Measurements from ENCODE around the gene PCDH8. TPM values are rescaled to one million over a fixed set of nuclear protein-coding genes. Genes with fewer than 3 reads are reported as not detected.

Gene PCDH8
- total and polyA plus RNA-seq, 2 of the 13 experiments (the other 11 are each of a cell fraction or from before 2014, with no cell fraction given) = not detected

DNA sequence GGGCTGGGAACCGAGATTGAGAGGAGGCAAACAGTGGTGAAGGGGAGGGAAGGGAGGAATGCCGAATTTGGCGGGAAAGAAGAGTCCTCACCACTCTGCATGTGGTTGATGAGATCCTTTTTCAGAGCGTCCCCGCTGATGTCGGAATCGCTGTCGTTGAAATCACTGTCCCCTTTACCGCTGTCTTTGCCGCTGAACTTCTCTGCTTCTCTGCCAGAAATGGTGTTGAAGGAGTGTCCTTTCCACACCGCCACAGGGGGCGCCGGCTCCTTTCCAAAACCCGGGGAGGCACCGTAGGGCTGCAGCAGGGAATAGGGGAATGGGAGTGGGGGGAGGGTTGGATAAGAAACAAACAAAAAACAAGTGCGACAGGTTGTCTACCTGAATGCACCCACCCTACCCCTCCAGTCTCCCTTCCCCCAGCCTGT is 3.1 kb downstream of the PCDH8 start:
- TF ChIP-seq, protein P1, sequence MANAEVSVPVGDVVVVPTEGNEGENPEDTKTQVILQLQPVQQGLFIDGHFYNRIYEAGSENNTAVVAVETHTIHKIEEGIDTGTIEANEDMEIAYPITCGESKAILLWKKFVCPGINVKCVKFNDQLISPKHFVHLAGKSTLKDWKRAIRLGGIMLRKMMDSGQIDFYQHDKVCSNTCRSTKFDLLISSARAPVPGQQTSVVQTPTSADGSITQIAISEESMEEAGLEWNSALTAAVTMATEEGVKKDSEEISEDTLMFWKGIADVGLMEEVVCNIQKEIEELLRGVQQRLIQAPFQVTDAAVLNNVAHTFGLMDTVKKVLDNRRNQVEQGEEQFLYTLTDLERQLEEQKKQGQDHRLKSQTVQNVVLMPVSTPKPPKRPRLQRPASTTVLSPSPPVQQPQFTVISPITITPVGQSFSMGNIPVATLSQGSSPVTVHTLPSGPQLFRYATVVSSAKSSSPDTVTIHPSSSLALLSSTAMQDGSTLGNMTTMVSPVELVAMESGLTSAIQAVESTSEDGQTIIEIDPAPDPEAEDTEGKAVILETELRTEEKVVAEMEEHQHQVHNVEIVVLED (CRISPR knock-in tag; IDR thresholded peaks at IDR 0.05; ENCODE audit: borderline replicate concordance) = no peak
- TF ChIP-seq KMT2A (CRISPR knock-in tag; IDR thresholded peaks at IDR 0.05) (no peak), HNRNPUL1 (IDR thresholded peaks at IDR 0.05; ENCODE audit: low read depth, low read length) (no peak)
- TF ChIP-seq, protein P2, sequence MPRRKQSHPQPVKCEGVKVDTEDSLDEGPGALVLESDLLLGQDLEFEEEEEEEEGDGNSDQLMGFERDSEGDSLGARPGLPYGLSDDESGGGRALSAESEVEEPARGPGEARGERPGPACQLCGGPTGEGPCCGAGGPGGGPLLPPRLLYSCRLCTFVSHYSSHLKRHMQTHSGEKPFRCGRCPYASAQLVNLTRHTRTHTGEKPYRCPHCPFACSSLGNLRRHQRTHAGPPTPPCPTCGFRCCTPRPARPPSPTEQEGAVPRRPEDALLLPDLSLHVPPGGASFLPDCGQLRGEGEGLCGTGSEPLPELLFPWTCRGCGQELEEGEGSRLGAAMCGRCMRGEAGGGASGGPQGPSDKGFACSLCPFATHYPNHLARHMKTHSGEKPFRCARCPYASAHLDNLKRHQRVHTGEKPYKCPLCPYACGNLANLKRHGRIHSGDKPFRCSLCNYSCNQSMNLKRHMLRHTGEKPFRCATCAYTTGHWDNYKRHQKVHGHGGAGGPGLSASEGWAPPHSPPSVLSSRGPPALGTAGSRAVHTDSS (CRISPR knock-in tag; conservative IDR thresholded peaks at IDR 0.05) = no peak
- TF ChIP-seq, protein P3, sequence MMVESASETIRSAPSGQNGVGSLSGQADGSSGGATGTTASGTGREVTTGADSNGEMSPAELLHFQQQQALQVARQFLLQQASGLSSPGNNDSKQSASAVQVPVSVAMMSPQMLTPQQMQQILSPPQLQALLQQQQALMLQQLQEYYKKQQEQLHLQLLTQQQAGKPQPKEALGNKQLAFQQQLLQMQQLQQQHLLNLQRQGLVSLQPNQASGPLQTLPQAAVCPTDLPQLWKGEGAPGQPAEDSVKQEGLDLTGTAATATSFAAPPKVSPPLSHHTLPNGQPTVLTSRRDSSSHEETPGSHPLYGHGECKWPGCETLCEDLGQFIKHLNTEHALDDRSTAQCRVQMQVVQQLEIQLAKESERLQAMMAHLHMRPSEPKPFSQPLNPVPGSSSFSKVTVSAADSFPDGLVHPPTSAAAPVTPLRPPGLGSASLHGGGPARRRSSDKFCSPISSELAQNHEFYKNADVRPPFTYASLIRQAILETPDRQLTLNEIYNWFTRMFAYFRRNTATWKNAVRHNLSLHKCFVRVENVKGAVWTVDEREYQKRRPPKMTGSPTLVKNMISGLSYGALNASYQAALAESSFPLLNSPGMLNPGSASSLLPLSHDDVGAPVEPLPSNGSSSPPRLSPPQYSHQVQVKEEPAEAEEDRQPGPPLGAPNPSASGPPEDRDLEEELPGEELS (CRISPR knock-in tag; IDR thresholded peaks at IDR 0.05) = no peak
- TF ChIP-seq, protein P4, sequence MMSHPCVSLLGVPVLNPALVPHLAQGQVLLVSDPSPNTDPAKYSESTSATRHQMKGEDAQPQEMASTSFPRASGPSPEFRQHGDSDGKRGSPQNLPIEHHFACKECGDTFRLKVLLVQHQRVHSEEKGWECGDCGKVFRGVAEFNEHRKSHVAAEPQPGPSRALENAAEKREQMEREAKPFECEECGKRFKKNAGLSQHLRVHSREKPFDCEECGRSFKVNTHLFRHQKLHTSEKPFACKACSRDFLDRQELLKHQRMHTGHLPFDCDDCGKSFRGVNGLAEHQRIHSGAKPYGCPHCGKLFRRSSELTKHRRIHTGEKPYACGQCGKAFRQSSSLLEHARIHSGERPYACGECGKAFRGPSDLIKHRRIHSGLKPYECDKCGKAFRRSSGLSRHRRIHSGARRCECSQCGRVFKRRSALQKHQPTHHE (CRISPR knock-in tag; IDR thresholded peaks at IDR 0.05; ENCODE audit: borderline replicate concordance) = no peak
- 83% methylated on average over 16 of the region's 16 CpGs for WGBS (ENCODE audit: low lambda C conversion rate)
- no peak overlapping the region for H3K4me2 ChIP-seq (ENCODE audit: low read depth, low read length)
- ATAC-seq = no peak
- intact Hi-C loops (cut with micrococcal nuclease; ENCODE audit: unreplicated experiment) = no loop called here
- H3K79me2 ChIP-seq (ENCODE audit: insufficient read depth, low read length) = no peaks in the 10 kb centered on the region
- no TSS peak for BruUV-seq (replicated peaks)
- FAIRE-seq = no peak
- no peak for DNase-seq (ENCODE audit: low spot score)
- no peaks in the 10 kb centered on the region for H3K9me3 ChIP-seq (ENCODE audit: low read length)
- H3K36me3 ChIP-seq (replicated peaks in 1 of 2; ENCODE audit: control insufficient read depth in 1 of 2, insufficient read depth in 2 of 2, low read length in 2 of 2) = no peaks in the 10 kb centered on the region
- no peaks in the 10 kb centered on the region for H4K20me1 ChIP-seq (ENCODE audit: insufficient read depth, low read length)
- H2AFZ ChIP-seq (ENCODE audit: low read length) = no peak overlapping the region
- CTCF ChIA-PET (ENCODE audit: low intra/inter-chr PET ratio, low total read pairs) = no interaction called here
- peaks cover 12% of the 10 kb centered on the region for H3K4me1 ChIP-seq (ENCODE audit: insufficient read depth, low read length)
- no peak overlapping the region for H3K4me3 ChIP-seq (replicated peaks in 1 of 3; ENCODE audit: insufficient read depth in 1 of 3, low read depth in 2 of 3, low read length in 3 of 3)
- no peaks in the 10 kb centered on the region; a peak in 1 of 5 replicates for H3K27me3 ChIP-seq (ENCODE audit: control insufficient read depth in 1 of 2, insufficient read depth in 2 of 2, low read length in 2 of 2)
- H3K27ac ChIP-seq (ENCODE audit: extremely low read length, insufficient read depth, low read length) = no peak overlapping the region
- no peak overlapping the region for H3K9ac ChIP-seq (ENCODE audit: insufficient read depth, low read depth, low read length)
- POLR2A ChIA-PET = no interaction called here
- in situ Hi-C loops (cut with HindIII; ENCODE audit: extremely low pct_ligation_motif_present, low pct_unique_long_range_greater_than_20kb) = no loop called here
